HTR-8/SVneo (cell line): ENCODE data around the gene AGMO.
"Not testable (repeated sequence)": the region's sequence is repeated elsewhere in the genome, so short reads cannot be mapped to it uniquely, and the experiment has no call there.

ENCODE experiments used
- DNase-seq: peaks from one replicate; pipeline ENCODE4 v3.0.0; 2011; ENCODE audit warnings: low spot score, mixed read lengths; ENCODE audit not compliant: insufficient read length
- FAIRE-seq: peaks from 2 replicates; lab custom pipeline; 2011; peaks lifted over from hg19 to GRCh38; lab: Jason Lieb, UNC

AGMO gene

DNA sequence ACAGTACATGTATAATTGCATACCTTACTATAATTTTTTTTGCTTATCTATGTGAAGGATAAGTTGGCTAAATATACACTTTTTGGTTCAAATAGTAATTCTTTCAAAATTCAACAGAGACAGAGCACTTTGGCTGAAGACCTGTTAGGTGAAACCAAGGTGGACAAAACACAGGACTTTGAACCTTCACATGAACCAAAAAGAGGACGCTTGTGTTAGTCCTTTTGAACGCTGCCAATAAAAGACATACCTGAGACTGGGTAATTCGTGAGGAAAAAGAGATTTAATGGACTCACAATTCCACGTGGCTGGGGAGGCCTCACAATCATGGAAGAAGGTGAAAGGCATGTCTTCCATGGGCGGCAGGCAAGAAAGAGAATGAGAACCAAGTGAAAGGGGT is 4.7 kb upstream of the AGMO start:
- DNase-seq = no peak
- no peak for FAIRE-seq

DNA sequence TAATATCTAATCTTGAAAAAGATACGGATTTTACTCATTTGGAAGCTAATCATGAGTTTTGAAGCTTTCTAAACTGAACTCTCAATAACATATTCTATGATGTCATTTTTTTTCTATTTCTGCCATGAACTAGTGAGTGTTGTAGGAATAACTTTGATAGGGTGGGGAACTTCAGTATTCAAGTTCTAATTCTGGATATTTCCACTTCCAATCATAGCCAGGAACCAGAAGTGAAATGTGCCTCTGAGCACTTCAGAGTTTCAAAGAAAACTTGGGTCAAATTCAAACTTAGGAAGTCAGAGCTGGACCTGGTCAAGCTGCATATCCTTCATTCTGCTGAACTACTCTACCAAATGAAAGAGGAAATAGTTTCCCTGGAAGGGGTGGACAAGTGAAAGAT is 847 bp downstream of the AGMO start:
- DNase-seq (no peak), FAIRE-seq (no peak)

DNA sequence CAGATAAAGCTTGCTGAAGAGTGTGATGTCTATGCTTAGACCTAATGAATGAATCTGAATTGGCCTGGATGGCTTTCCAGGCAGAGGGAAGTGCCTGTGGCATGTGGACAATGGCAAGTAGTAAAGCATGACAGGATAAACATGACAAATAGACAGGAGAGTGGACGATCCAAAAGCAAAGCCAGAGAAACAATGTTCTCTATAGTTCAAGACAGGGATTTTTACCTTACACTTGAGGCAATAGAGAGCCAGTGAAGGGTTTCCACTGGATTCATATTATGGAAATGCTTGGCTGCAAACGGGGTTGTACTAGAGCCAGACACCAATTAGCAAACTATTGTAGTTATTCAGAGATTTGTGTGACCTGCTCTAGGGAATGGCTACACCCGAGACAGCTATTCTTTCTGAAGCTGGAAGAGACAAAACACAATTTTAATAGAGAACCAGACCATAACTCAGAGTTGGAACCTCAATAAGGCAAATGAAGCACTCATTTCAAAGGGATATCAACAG is 2.3 kb downstream of the AGMO start:
- DNase-seq = no peak
- no peak for FAIRE-seq

DNA sequence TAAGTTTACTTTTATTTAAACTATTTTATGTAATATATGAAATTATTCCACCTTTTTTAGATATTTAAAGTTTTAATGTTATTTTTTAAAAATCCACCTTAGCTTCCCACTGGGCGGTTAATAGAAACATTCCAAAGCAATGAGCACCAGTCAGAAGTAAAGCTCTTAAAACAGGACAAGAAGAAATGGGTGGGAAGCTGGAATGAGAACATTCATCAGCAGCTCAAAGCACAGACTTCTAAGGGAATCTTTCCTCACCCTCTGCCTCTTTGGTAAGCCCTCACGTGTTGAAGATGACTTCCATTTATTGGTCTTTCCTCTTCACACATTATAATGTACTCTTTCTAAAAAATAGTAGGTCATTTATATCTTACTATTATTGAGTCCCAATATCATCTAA is 3.1 kb downstream of the AGMO start:
- no peak for FAIRE-seq
- DNase-seq = no peak

DNA sequence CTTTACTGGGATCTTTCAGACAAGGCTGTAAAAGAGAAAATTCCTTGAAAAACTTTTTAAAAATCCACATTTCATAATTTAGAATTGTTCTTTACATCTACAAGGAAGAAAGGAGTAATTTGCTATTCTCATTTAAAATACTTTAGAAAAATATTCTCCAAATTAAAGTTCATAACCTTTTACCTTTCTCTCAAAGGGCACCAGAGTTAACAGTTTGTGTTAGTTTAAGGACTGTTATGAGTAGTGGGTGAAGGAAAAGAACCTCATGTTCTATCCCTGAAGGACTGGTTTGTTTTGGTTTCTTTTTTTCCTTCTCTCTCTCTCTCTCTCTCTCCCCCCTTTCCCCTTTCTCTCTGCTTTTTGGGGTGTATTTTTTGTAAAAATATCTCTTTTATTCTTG is 4.1 kb downstream of the AGMO start:
- DNase-seq (no peak), FAIRE-seq (no peak)

DNA sequence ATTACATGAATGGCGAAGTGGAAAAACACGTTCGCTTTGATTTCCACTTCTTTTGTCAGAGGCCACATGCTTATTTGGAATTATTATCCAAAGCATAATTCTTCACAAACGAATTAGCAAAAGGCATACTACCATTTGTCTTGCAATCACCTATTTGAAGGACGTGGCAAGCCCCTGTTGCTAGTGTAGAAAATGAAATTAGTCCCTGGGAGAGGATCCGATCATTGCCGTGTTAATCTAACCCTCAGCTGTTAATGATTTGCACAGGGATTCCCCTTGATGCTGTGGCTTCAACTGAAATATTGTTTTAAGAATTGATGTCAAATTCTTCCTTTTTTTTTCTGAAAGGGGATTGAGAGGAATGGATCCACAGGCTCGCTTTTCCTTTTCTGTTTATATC is 4.6 kb downstream of the AGMO start:
- DNase-seq (no peak), FAIRE-seq (no peak)

DNA sequence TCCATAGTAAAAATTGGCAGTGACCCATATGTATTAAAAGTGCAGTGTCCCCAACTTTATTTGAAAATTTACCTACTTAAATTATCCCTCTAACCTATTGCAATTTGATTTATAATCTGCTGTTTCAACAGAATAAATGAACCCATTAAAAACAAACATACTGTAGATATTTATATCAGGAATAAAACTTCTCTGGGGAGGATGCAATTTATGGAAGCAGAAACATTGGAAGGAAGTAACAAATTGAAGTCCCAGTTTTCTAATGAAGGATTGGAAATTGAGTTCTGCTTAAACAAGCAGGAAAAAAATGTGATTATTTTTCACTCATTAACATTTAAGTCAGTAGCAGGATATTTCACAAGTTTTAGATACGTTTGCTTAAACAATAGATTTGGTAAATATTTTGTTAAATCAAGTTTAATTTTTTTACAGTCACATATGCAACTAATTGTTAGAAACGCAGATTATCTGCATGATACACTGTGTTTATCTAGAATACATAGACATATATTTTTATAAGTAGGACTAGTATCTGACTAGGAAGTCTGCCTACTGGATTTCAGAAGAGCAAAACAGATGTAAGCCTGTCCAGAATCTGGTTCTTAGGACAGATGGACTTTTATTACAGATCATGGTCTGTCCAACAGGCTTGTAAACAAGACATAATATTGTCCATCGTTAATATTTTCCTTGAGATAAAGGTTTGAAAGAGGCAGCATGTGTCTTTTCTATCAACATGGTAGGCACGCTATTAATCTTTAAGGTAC is 5.3 kb downstream of the AGMO start:
- no peak for DNase-seq
- no peak for FAIRE-seq

DNA sequence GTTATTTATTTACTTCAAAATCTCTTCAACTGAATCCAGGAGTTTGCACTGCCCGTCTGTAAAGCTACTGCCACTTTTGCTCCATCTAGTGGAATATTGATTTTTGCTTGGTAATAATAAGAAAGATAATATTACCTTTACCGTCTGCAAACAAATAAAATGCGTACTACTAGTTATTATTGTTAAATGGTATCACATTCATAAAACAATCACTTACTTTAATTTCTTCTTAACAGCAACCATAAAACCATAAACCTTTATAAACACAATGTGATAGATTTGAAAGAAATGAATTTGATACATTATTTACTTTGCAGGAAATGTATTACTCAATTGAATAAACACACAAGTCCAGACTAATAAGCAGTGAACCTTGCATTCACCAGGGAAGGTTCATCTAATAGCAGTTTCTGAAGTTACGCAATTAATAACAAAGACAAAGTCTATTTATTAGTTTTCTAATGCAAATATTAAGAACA is 6.4 kb downstream of the AGMO start:
- no peak for FAIRE-seq

DNA sequence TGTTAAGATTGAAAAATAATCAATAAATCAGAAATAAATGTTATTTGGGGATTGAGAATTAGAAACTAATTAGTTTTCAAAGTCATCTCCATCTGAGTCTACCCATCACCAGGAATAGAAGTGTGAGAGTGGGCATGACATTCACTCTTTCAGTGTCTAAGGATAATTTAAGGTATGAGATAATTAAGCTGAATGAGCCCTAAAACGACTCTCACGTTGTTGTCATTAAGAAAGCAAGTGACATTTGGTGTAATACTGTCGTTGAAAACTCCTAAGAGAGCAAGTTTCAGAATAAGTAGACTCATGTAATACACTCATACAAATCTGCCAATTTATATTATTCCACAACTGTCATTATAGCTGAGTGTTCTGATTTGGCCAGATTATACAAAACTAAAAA is 7.1 kb downstream of the AGMO start:
- no peak for FAIRE-seq

More for the DNA sequence above, 6.4 kb downstream of the AGMO start:
- DNase-seq = no peak

DNA sequence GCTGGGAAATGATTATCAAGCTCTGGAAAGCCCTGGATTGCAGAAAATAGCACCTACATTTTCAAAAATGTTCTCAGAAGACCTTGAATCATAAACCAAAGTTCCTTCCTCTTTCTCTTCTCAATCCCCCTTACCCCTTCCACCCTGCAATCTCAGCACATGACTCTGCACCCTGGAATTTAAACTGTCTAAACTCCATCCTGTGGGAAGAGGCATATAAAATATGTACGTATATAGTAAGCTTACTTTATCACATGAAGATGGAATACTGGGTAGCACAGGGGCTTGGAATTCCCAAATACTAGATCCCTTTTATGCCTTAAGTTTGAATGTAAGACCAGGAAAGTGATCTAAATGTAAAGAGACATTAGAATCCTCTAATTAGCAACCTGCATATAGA is 7.7 kb downstream of the AGMO start:
- DNase-seq (no peak), FAIRE-seq (no peak)

More for the DNA sequence above, 7.1 kb downstream of the AGMO start:
- no peak for DNase-seq

DNA sequence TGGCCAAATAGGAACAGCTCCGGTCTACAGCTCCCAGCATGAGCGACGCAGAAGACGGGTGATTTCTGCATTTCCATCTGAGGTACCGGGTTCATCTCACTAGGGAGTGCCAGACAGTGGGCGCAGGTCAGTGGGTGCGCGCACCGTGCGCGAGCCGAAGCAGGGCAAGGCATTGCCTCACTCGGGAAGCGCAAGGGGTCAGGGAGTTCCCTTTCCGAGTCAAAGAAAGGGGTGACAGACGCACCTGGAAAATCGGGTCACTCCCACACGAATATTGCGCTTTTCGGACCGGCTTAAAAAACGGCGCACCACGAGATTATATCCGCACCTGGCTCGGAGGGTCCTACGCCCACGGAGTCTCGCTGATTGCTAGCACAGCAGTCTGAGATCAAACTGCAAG is 14.5 kb downstream of the AGMO start:
- DNase-seq, FAIRE-seq: not testable (repeated sequence)

DNA sequence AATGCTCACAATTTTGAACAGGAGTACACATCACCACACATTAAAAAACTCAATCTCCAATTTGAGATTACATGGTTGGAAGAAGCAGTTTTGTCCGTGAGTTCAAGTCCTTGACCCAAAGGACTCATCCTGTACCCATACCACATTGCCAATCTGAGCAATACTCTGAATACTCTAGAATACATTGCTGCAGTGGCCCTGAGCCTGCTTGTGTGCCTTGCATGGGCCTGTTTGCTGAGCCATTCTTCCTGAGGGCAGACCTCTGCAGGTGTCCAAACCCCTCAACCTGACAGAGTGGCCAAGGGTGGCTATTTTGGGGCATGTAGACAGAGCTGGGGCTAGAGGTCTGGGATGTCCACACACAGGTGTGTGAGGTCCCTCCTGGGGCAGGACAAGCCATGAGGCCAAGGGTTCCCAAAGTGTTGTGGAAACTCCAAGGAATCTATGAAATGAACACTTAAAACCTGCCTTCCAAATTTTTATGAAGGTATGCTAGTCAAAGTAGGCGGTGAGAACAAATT is 15.5 kb downstream of the AGMO start:
- no peak for DNase-seq
- no peak for FAIRE-seq

DNA sequence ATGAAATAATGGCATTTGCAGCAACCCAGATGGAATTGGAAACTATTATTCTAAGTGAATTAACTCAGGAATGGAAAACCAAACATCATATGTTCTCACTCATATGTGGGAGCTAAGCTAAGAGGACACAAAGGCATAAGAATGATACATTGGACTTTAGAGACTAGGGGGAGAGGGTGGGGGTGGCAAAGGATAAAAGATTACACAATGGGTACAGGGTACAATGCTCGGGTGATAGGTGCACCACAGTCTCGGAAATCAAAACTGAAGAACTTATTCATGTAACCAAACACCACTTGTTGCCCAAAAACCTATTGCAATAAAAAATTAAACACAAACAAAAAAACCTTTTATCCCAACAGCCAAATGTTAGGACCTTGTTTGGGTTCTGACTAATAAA is 17.8 kb downstream of the AGMO start:
- FAIRE-seq (no peak), DNase-seq (no peak)

DNA sequence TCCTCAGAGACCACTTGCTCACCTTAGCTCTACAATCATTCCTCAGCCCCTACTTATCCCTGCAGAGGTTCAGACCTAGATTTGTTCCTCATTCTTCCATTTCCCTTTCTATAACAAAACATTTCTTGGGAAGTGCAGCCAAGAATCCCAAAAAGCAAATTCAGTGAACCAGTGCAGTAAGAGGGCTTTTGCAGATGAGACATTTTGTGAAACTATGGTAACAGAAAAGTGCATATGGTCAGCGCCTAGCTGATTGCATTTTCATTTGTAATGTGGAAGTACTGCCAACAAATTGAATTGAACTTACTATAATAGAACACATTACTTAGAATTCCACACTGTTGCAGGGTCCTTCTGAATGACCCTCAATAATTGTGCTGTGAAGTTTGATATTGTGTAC is 18.6 kb downstream of the AGMO start:
- DNase-seq (no peak), FAIRE-seq (no peak)

DNA sequence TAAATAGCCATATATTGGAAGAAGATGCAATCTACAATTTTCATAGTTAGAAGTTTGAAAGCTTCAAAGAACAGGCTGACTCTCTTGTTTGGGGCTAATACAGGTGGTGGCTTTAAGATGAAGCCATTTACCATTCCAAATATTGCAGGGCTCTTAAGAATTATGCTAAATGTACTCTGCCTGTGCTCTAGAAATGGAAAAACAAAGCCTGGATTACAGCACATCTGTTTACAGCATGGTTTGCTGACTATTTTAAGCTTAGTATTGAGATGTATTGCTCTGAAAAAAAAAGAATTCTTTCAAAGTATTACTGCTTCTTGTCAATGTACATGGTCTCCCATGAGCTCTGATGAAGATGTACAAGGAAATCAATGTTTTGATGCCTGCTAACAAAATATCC is 34.2 kb downstream of the AGMO start:
- DNase-seq = no peak
- no peak for FAIRE-seq

DNA sequence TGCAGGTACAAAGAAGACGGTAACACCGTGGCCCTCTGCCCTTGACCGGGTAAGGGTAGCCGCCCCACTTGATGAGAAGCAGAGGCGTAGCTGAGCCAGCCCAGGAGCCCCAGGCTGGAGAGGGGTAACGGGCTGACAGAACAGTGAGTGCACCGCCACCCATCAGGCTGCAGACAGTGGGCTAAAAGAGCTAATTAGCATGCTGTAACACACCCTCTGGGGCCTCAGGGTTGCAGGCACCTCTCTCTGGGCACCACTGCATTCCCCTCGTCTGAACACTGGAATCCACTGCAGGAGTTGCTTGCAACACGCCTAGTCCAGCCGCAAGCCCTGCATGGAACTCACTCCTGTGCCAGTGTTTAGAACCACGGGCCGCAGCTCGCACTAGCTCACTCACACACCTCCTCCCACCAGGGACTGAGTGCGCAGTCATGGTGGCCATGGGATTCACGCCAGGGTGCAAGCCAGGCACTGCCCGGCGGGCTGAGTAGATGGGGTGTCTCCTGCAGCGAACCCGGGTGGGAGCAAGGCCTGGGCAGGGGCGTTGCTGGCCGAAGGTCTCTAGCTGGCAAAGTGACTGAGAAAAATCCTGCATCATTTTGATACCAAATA is 36.1 kb downstream of the AGMO start:
- DNase-seq (no peak), FAIRE-seq (no peak)

DNA sequence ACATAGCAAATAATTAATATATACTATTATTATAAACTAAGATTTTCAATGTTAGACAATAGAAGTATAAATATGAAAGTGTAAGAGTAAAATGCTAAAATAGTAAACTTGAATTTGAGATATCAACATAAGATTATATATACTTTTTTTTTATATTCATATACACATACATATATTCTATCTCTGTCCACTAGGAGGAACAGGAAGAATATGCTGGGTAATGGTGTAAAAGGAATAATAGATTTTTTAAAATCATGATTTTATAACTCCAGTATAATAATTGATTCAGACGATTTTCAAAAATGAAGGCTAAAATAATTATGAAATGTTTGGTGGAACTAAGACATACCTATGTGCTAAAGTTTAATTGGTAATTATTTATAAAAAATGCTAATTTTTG is 37.7 kb downstream of the AGMO start:
- FAIRE-seq (no peak), DNase-seq (no peak)

DNA sequence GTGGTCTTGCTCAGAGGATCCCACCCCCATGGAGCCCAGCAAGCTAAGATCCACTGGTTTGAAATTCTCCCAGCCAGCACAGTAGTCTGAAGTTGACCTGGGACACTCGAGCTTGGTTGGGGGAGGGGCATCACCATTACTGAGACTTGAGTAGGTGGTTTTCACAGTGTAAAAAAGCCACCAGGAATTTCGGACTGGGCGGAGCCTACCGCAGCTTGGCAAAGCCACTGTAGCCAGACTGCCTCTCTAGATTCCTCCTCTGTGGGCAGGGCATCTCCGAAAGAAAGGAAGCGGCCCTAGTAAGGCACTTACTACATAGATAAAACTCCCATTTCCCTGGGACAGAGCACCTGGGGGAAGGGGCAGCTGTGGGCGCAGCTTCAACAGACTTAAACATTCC is 44.0 kb downstream of the AGMO start:
- not testable (repeated sequence) for FAIRE-seq, DNase-seq

DNA sequence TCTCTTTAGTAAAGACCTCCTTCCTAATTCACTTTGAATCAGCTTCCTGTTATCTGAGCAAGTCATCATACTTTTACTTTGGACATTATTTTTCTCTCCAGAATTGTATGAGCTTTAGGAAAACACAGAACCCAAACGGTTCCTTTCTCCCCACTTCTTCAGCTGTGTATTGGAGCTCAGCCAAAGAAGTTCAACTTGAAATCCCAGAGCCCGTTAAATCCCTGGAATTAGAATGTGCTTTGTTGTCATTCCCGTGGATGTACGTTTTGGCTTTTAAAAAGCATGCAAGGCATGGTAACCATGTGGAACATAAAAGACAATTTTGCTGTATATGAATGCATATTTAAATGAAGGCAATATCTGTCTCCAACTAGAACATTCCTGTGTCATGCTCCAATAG is 46.6 kb downstream of the AGMO start:
- FAIRE-seq (no peak), DNase-seq (no peak)

DNA sequence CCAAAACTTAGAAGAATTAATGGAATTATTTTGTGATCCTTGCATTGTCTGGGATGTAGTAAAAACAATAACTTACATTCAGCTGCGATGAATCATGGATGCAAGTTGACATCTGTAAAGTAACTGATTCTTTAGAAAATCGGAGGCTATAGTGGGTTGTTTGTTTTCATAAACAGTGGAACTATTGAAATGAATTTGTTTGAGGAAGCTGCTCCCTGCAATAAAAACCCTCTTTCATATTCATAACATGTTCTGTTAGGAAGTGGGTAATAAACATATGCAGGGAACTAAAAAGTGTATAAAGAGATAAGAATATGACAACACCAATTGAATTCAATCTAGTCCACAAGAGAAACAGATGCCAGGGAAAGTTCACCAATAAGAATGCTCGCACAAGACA is 53.6 kb downstream of the AGMO start:
- no peak for FAIRE-seq
- no peak for DNase-seq

DNA sequence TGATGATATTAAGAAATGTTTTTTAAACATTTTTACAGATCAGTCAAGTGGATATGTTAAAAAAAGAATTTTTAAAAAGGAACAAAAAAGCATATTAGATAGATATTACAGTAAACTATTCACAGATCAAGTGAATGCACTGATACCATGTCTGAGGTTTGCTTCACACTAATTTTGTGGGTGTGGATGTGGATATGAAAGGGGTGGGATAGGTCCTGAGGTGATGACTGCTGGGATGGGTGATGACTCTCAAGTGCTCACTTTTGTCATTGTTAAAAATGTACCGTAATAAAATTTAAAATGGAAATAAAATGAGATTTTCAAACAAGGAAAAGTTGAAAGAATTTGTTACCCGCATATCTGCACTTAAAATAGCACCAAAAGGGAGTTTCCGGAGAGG is 54.1 kb downstream of the AGMO start:
- FAIRE-seq = no peak

More for the DNA sequence above, 54.1 kb downstream of the AGMO start:
- no peak for DNase-seq
